ENCODE data around the gene CHRNA4.
"Not testable (repeated sequence)": the region's sequence is repeated elsewhere in the genome, so short reads cannot be mapped to it uniquely, and the experiment has no call there.

CHRNA4 gene

GRCh38 chr20:63387917-63388316 is 26.8 kb upstream of the CHRNA4 start:
- Mint-ChIP-seq H3K9me3 (peaks cover 23% of the 10 kb centered on the region in 2 donors), H3K4me3 (no peak overlapping the region), H3K27ac (no peak overlapping the region), H3K36me3 (peaks cover 3 to 10% of the 10 kb centered on the region in 2 donors), H3K27me3 (peaks cover 0 to 8% of the 10 kb centered on the region in 2 donors), H3K4me1 (no peaks in the 10 kb centered on the region)
- DNase-seq, result no peak
- ATAC-seq (replicated peaks), result no peak

GRCh38 chr20:63387393-63387792 is 26.2 kb upstream of the CHRNA4 start:
- DNase-seq, result no peak
- no peak for ATAC-seq (replicated peaks)
- Mint-ChIP-seq H3K9me3 (peaks cover 23% of the 10 kb centered on the region in 2 donors), H3K27me3 (peaks cover 0 to 8% of the 10 kb centered on the region in 2 donors), H3K4me1 (no peaks in the 10 kb centered on the region), H3K27ac (no peak overlapping the region), H3K36me3 (peaks cover 3 to 10% of the 10 kb centered on the region in 2 donors), H3K4me3 (no peak overlapping the region)

- no peak overlapping the region for H3K27ac Mint-ChIP-seq
- peaks cover 0 to 8% of the 10 kb centered on the region in 2 donors for H3K27me3 Mint-ChIP-seq
- no peak for ATAC-seq (replicated peaks)
Observed at GRCh38 chr20:63386491-63386890, 25.3 kb upstream of the CHRNA4 start.

GRCh38 chr20:63385819-63386218 is 24.7 kb upstream of the CHRNA4 start:
- Mint-ChIP-seq H3K9me3 (peaks cover 23% of the 10 kb centered on the region in 2 donors), H3K36me3 (peaks cover 3 to 10% of the 10 kb centered on the region in 2 donors), H3K27me3 (peaks cover 5 to 11% of the 10 kb centered on the region in 2 donors)

More at GRCh38 chr20:63386491-63386890, 25.3 kb upstream of the CHRNA4 start:
- peaks cover 23% of the 10 kb centered on the region in 2 donors for H3K9me3 Mint-ChIP-seq
- no peak overlapping the region for H3K4me3 Mint-ChIP-seq
- no peak for DNase-seq
- peaks cover 0 to 1% of the 10 kb centered on the region in 2 donors for H3K4me1 Mint-ChIP-seq
- peaks cover 3 to 10% of the 10 kb centered on the region in 2 donors for H3K36me3 Mint-ChIP-seq

GRCh38 chr20:63384336-63384735 is 23.2 kb upstream of the CHRNA4 start:
- Mint-ChIP-seq H3K27ac (no peak overlapping the region), H3K9me3 (peaks cover 23 to 25% of the 10 kb centered on the region in 2 donors), H3K4me1 (peaks cover 2 to 6% of the 10 kb centered on the region in 2 donors), H3K36me3 (peaks cover 3 to 10% of the 10 kb centered on the region in 2 donors), H3K4me3 (no peak overlapping the region), H3K27me3 (peaks cover 11 to 20% of the 10 kb centered on the region in 2 donors)
- ATAC-seq (replicated peaks) (no peak), DNase-seq (no peak)

More at GRCh38 chr20:63385819-63386218, 24.7 kb upstream of the CHRNA4 start:
- ATAC-seq (replicated peaks) (no peak), DNase-seq (no peak)
- H3K4me3 Mint-ChIP-seq, result no peak overlapping the region
- no peak overlapping the region for H3K27ac Mint-ChIP-seq
- H3K4me1 Mint-ChIP-seq, result peaks cover 0 to 6% of the 10 kb centered on the region in 2 donors

GRCh38 chr20:63383556-63383955 is 22.4 kb upstream of the CHRNA4 start:
- Mint-ChIP-seq H3K36me3 (peaks cover 3 to 10% of the 10 kb centered on the region in 2 donors), H3K4me1 (peaks cover 2 to 6% of the 10 kb centered on the region in 2 donors), H3K4me3 (no peak overlapping the region), H3K27me3 (peaks cover 18 to 28% of the 10 kb centered on the region in 2 donors), H3K27ac (no peak overlapping the region), H3K9me3 (peaks cover 23 to 25% of the 10 kb centered on the region in 2 donors)
- ATAC-seq (replicated peaks) (no peak), DNase-seq (no peak)

GRCh38 chr20:63382551-63383300 is 21.6 kb upstream of the CHRNA4 start:
- H3K9me3 Mint-ChIP-seq, result peaks cover 19 to 22% of the 10 kb centered on the region in 2 donors
- no peak overlapping the region for H3K27ac Mint-ChIP-seq
- H3K27me3 Mint-ChIP-seq, result peaks cover 17 to 32% of the 10 kb centered on the region in 2 donors
- H3K4me1 Mint-ChIP-seq, result peaks cover 2 to 6% of the 10 kb centered on the region in 2 donors
- DNase-seq (no peak), ATAC-seq (replicated peaks) (no peak)
- peaks cover 3 to 10% of the 10 kb centered on the region in 2 donors for H3K36me3 Mint-ChIP-seq
- H3K4me3 Mint-ChIP-seq, result no peak overlapping the region

GRCh38 chr20:63381781-63382431 is 20.8 kb upstream of the CHRNA4 start:
- ATAC-seq (replicated peaks) (peak; percentile 36 to 45), DNase-seq (no peak)
- H3K36me3 Mint-ChIP-seq, result peaks cover 3 to 10% of the 10 kb centered on the region in 2 donors
- peaks cover 21 to 32% of the 10 kb centered on the region in 2 donors for H3K27me3 Mint-ChIP-seq
- peaks cover 15 to 17% of the 10 kb centered on the region in 2 donors for H3K9me3 Mint-ChIP-seq
- no peak overlapping the region for H3K4me3 Mint-ChIP-seq
- H3K27ac Mint-ChIP-seq, result no peak overlapping the region
- peaks cover 2 to 6% of the 10 kb centered on the region in 2 donors for H3K4me1 Mint-ChIP-seq

- peaks cover 31 to 44% of the 10 kb centered on the region in 2 donors for H3K27me3 Mint-ChIP-seq
- H3K4me1 Mint-ChIP-seq, result peaks cover 2 to 6% of the 10 kb centered on the region in 2 donors
Observed at GRCh38 chr20:63380346-63380870, 19.3 kb upstream of the CHRNA4 start.

GRCh38 chr20:63379872-63380271 is 18.7 kb upstream of the CHRNA4 start:
- H3K27ac Mint-ChIP-seq; ATAC-seq (replicated peaks); DNase-seq; H3K4me3 Mint-ChIP-seq; H3K36me3 Mint-ChIP-seq; H3K4me1 Mint-ChIP-seq; H3K9me3 Mint-ChIP-seq: not testable (repeated sequence)
- H3K27me3 Mint-ChIP-seq, result peaks cover 31 to 48% of the 10 kb centered on the region in 2 donors

More at GRCh38 chr20:63380346-63380870, 19.3 kb upstream of the CHRNA4 start:
- Mint-ChIP-seq H3K27ac (no peak overlapping the region), H3K4me3 (no peak overlapping the region), H3K36me3 (peaks cover 0 to 3% of the 10 kb centered on the region in 2 donors), H3K9me3 (peaks cover 3 to 6% of the 10 kb centered on the region in 2 donors)
- DNase-seq (no peak), ATAC-seq (replicated peaks) (no peak)

- peaks cover 2 to 6% of the 10 kb centered on the region in 2 donors for H3K4me1 Mint-ChIP-seq
- DNase-seq (no peak), ATAC-seq (replicated peaks) (no peak)
- H3K27me3 Mint-ChIP-seq, result peaks cover 31 to 49% of the 10 kb centered on the region in 2 donors
- H3K27ac Mint-ChIP-seq, result no peak overlapping the region
- peaks cover 0 to 2% of the 10 kb centered on the region in 2 donors for H3K9me3 Mint-ChIP-seq
- no peaks in the 10 kb centered on the region for H3K36me3 Mint-ChIP-seq
- H3K4me3 Mint-ChIP-seq, result no peak overlapping the region
Observed at GRCh38 chr20:63379296-63379695, 18.1 kb upstream of the CHRNA4 start.

- peaks cover 31 to 56% of the 10 kb centered on the region in 2 donors for H3K27me3 Mint-ChIP-seq
- ATAC-seq (replicated peaks), result no peak
- no peaks in the 10 kb centered on the region for H3K36me3 Mint-ChIP-seq
- H3K27ac Mint-ChIP-seq, result no peak overlapping the region
- H3K4me3 Mint-ChIP-seq, result no peak overlapping the region
- peaks cover 0 to 2% of the 10 kb centered on the region in 2 donors for H3K9me3 Mint-ChIP-seq
- DNase-seq, result no peak
- peaks cover 2 to 6% of the 10 kb centered on the region in 2 donors for H3K4me1 Mint-ChIP-seq
Observed at GRCh38 chr20:63378626-63379025, 17.5 kb upstream of the CHRNA4 start.

- peaks cover 32 to 63% of the 10 kb centered on the region in 2 donors for H3K27me3 Mint-ChIP-seq
- no peak for ATAC-seq (replicated peaks)
Observed at GRCh38 chr20:63377951-63378381, 16.8 kb upstream of the CHRNA4 start.

GRCh38 chr20:63377256-63377941 is 16.2 kb upstream of the CHRNA4 start:
- DNase-seq, result no peak
- ATAC-seq (replicated peaks), result no peak
- Mint-ChIP-seq H3K4me3 (no peak overlapping the region), H3K9me3 (peaks cover 0 to 2% of the 10 kb centered on the region in 2 donors), H3K27ac (no peak overlapping the region), H3K4me1 (peaks cover 2 to 6% of the 10 kb centered on the region in 2 donors), H3K36me3 (no peaks in the 10 kb centered on the region), H3K27me3 (peaks cover 36 to 68% of the 10 kb centered on the region in 2 donors)

More at GRCh38 chr20:63377951-63378381, 16.8 kb upstream of the CHRNA4 start:
- no peaks in the 10 kb centered on the region for H3K36me3 Mint-ChIP-seq
- peaks cover 0 to 2% of the 10 kb centered on the region in 2 donors for H3K9me3 Mint-ChIP-seq
- H3K27ac Mint-ChIP-seq, result no peak overlapping the region
- peaks cover 2 to 6% of the 10 kb centered on the region in 2 donors for H3K4me1 Mint-ChIP-seq
- no peak for DNase-seq
- no peak overlapping the region for H3K4me3 Mint-ChIP-seq
